OCI-LY3 (cell line): Measurements from ENCODE around the gene ST6GALNAC6.

Experiments
- H2AFZ ChIP-seq: fragments of 200-600, 300-600 bp; shearing (Covaris generic); 2 replicates; pipeline ENCODE4 v1.6.0; 2014; ENCODE audit warnings: antibody characterized with exemption, low read depth, low read length
- H3K27ac ChIP-seq: fragments of 200-600, 300-600 bp; sonication (generic); 2 replicates; pipeline ENCODE4 v1.5.1; 2014; ENCODE audit warnings: mild to moderate bottlenecking, low read length, moderate library complexity, mixed read lengths
- H3K27me3 ChIP-seq: fragments of 200-600, 300-600 bp; sonication (generic); 2 replicates; pipeline ENCODE4 v1.6.1; 2014; ENCODE audit warnings: low read depth, low read length, mixed read lengths
- H3K36me3 ChIP-seq: fragments of 200-600, 300-600 bp; sonication (generic); replicated peaks from 2 replicates; pipeline ENCODE3; 2014; ENCODE audit warnings: low read depth, low read length, mixed read lengths
- H3K4me1 ChIP-seq: fragments of 300-600, 200-600 bp; sonication (generic); 2 replicates; pipeline ENCODE4 v1.6.1; 2014; ENCODE audit warnings: low read length, mixed read lengths
- H3K4me2 ChIP-seq: fragments of 200-600, 300-600 bp; sonication (generic); 2 replicates; pipeline ENCODE4 v1.6.1; 2014; ENCODE audit warnings: low read length, mixed read lengths
- H3K4me3 ChIP-seq: fragments of 300-600, 200-600 bp; sonication (generic); 2 replicates; pipeline ENCODE4 v1.5.1; 2014; ENCODE audit warnings: antibody characterized with exemption, mild to moderate bottlenecking, low read length, moderate library complexity
- H3K79me2 ChIP-seq: fragments of 300-600, 200-600 bp; shearing (Covaris generic); 2 replicates; pipeline ENCODE4 v1.6.1; 2014; ENCODE audit warnings: mild to moderate bottlenecking, low read length, mixed read lengths
- H3K9ac ChIP-seq: fragments of 300-600, 200-600 bp; shearing (Covaris generic); 2 replicates; pipeline ENCODE4 v1.6.0; 2014; ENCODE audit warnings: mild to moderate bottlenecking, low read length, moderate library complexity
- H3K9me3 ChIP-seq: fragments of 200-600, 300-600 bp; shearing (Covaris generic); 2 replicates; pipeline ENCODE4 v1.6.1; 2014; ENCODE audit warnings: low read length, mixed read lengths; ENCODE audit not compliant: insufficient read depth
- H4K20me1 ChIP-seq: fragments of 200-600, 300-600 bp; sonication (generic); 2 replicates; pipeline ENCODE4 v1.6.1; 2016; ENCODE audit warnings: low read length, mixed read lengths; ENCODE audit not compliant: insufficient read depth
- EZH2phosphoT487 ChIP-seq: fragments of 200-600 bp; shearing (Covaris generic); IDR thresholded peaks from 2 replicates; pipeline ENCODE4 v1.6.1; 2018; ENCODE audit warnings: antibody characterized with exemption, mixed run types, low read depth
- TF ChIP-seq, protein P1 (sequence below): fragments of 200-600, 300-600 bp; sonication (generic); IDR thresholded peaks from 2 replicates; pipeline ENCODE4 v1.5.1; 2014; ENCODE audit warnings: antibody characterized with exemption, low read length, low read depth

The ST6GALNAC6 gene

GRCh38 chr9:127856094-127856728, 43.2 kb downstream of the ST6GALNAC6 start:
- H3K79me2 ChIP-seq, result no peaks in the 10 kb centered on the region
- H2AFZ ChIP-seq, result no peak overlapping the region
- no peaks in the 10 kb centered on the region for H3K36me3 ChIP-seq
- no peaks in the 10 kb centered on the region for H3K9me3 ChIP-seq
- TF ChIP-seq, protein P1, sequence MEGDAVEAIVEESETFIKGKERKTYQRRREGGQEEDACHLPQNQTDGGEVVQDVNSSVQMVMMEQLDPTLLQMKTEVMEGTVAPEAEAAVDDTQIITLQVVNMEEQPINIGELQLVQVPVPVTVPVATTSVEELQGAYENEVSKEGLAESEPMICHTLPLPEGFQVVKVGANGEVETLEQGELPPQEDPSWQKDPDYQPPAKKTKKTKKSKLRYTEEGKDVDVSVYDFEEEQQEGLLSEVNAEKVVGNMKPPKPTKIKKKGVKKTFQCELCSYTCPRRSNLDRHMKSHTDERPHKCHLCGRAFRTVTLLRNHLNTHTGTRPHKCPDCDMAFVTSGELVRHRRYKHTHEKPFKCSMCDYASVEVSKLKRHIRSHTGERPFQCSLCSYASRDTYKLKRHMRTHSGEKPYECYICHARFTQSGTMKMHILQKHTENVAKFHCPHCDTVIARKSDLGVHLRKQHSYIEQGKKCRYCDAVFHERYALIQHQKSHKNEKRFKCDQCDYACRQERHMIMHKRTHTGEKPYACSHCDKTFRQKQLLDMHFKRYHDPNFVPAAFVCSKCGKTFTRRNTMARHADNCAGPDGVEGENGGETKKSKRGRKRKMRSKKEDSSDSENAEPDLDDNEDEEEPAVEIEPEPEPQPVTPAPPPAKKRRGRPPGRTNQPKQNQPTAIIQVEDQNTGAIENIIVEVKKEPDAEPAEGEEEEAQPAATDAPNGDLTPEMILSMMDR, result no peak
- no peak for TF ChIP-seq EZH2phosphoT487
- H3K27ac ChIP-seq, result no peak overlapping the region
- H3K4me2 ChIP-seq, result no peak overlapping the region
- H3K4me3 ChIP-seq, result no peak overlapping the region
- H3K27me3 ChIP-seq, result no peaks in the 10 kb centered on the region
- no peak overlapping the region for H3K9ac ChIP-seq
- no peaks in the 10 kb centered on the region for H3K4me1 ChIP-seq
- H4K20me1 ChIP-seq, result no peaks in the 10 kb centered on the region

GRCh38 chr9:127855522-127855921, 43.9 kb downstream of the ST6GALNAC6 start:
- no peak overlapping the region for H3K27ac ChIP-seq
- TF ChIP-seq, protein P1, result no peak
- TF ChIP-seq EZH2phosphoT487, result no peak
- no peaks in the 10 kb centered on the region for H3K79me2 ChIP-seq
- H4K20me1 ChIP-seq, result no peaks in the 10 kb centered on the region
- H3K36me3 ChIP-seq, result no peaks in the 10 kb centered on the region
- no peak overlapping the region for H2AFZ ChIP-seq
- no peak overlapping the region for H3K4me2 ChIP-seq
- no peak overlapping the region for H3K4me3 ChIP-seq
- no peak overlapping the region for H3K9ac ChIP-seq
- no peaks in the 10 kb centered on the region for H3K4me1 ChIP-seq
- H3K9me3 ChIP-seq, result no peaks in the 10 kb centered on the region
- H3K27me3 ChIP-seq, result no peaks in the 10 kb centered on the region

DNA sequence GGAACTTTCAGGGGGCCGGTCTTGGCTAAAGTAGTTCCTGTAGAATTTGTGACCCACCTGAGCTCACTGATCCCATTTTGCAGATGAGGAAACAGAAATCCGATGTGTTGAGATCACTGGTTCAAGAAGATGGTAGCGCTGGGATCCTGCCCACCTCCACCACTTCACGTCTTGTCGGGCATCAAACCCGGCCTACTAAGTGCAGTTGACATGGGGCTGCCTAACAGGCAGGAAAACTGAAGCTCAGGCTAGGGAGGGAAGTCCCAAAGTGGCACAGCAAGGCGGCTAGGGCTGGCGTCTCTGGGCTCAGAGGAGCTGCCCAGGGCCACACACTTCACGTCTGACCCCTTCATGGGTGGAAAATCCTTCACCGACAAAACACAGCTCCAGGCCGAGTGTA, 44.4 kb downstream of the ST6GALNAC6 start:
- Histone ChIP-seq H3K79me2 (no peaks in the 10 kb centered on the region), H2AFZ (no peak overlapping the region), H3K4me2 (no peak overlapping the region), H3K4me3 (no peak overlapping the region), H3K4me1 (no peaks in the 10 kb centered on the region), H3K27ac (no peak overlapping the region), H3K36me3 (no peaks in the 10 kb centered on the region), H3K27me3 (no peaks in the 10 kb centered on the region), H4K20me1 (no peaks in the 10 kb centered on the region), H3K9ac (no peak overlapping the region), H3K9me3 (no peaks in the 10 kb centered on the region)
- TF ChIP-seq, protein P1, result no peak
- no peak for TF ChIP-seq EZH2phosphoT487

- Histone ChIP-seq H3K4me3 (no peak within 1 kb of the TSS), H3K4me2 (no peak within 1 kb of the TSS), H3K9me3 (peaks cover 5% of the 10 kb centered on the region; the same call in 1 of the 2 replicates), H2AFZ (no peak within 1 kb of the TSS), H3K36me3 (no peaks in the 10 kb centered on the region), H3K4me1 (no peaks in the 10 kb centered on the region), H4K20me1 (no peaks in the 10 kb centered on the region), H3K27me3 (no peaks in the 10 kb centered on the region), H3K27ac (no peak within 1 kb of the TSS), H3K79me2 (no peaks in the 10 kb centered on the region), H3K9ac (no peak within 1 kb of the TSS)
- TF ChIP-seq, protein P1, result no peak
- TF ChIP-seq EZH2phosphoT487, result no peak
Observed at GRCh38 chr9:127854184-127854806, 45.1 kb downstream of the ST6GALNAC6 start, which contains the start of gene ENG. Gene ENG (minus strand): TSS chr9:127854658. CDS start chr9:127854355, 303 bp downstream.
